ENCODE results near the gene SKI. TPM values are rescaled to one million over a fixed set of nuclear protein-coding genes. Genes with fewer than 3 reads are reported as not detected.
A peak's percentile ranks its signal among the peaks of the same experiment; 100 is the strongest.

Gene SKI
- total RNA-seq, 1 donor from 2014 or later: 66.2 TPM

- peak within 1 kb of the TSS; percentile 83 for H3K4me3 Mint-ChIP-seq (ENCODE audit: unreplicated experiment)
- TF ChIP-seq CTCF (IDR thresholded peaks at IDR 0.05; ENCODE audit: insufficient read depth, low read depth, low read length) (no peak), EZH2 (IDR thresholded peaks at IDR 0.05; ENCODE audit: insufficient read depth, low read length) (no peak)
These were observed 33.7 kb upstream of the SKI start, which contains the start of gene FAAP20 for GRCh38 chr1:2194319-2194897. TSS of gene FAAP20 (minus strand) at chr1:2194772. CDS start at chr1:2194749, 23 bp downstream.

GRCh38 chr1:2194898-2195673 is 33.0 kb upstream of the SKI start:
- no peaks in the 10 kb centered on the region for H3K9me3 Mint-ChIP-seq (ENCODE audit: unreplicated experiment)
- no peaks in the 10 kb centered on the region for H3K9me3 ChIP-seq (ENCODE audit: insufficient read depth, low read depth, low read length)
- H3K36me3 Mint-ChIP-seq (ENCODE audit: low read depth, unreplicated experiment): peaks cover 2% of the 10 kb centered on the region
- H4K20me1 ChIP-seq (ENCODE audit: insufficient read depth, low read length): peaks cover 15% of the 10 kb centered on the region
- peak overlapping the region; percentile 61 for H3K4me3 ChIP-seq (ENCODE audit: insufficient read depth, low read depth, low read length)
- peaks cover 39% of the 10 kb centered on the region for H3K79me2 ChIP-seq (ENCODE audit: insufficient read depth, low read length)
- peak overlapping the region; percentile 65 for H3K27ac ChIP-seq (ENCODE audit: low read depth, low read length)
- no peaks in the 10 kb centered on the region for H3K36me3 ChIP-seq (ENCODE audit: insufficient read depth, low read length)
- peaks cover 5% of the 10 kb centered on the region for H3K4me1 Mint-ChIP-seq (ENCODE audit: low read depth, unreplicated experiment)
- no peak overlapping the region for H3K27ac Mint-ChIP-seq (ENCODE audit: unreplicated experiment)
- no peaks in the 10 kb centered on the region for H3K27me3 ChIP-seq (ENCODE audit: insufficient read depth, low read length)
- DNase-seq (ENCODE audit: low read depth) (peak; percentile 61), FAIRE-seq (no peak)
- TF ChIP-seq EZH2 (IDR thresholded peaks at IDR 0.05; ENCODE audit: insufficient read depth, low read length) (no peak), CTCF (IDR thresholded peaks at IDR 0.05; ENCODE audit: insufficient read depth, low read depth, low read length) (peak; percentile 78)
- peaks cover 27% of the 10 kb centered on the region for H3K4me1 ChIP-seq (ENCODE audit: insufficient read depth, low read length)
- H2AFZ ChIP-seq (ENCODE audit: low read depth, low read length): peak overlapping the region; percentile 71
- no peaks in the 10 kb centered on the region for H3K27me3 Mint-ChIP-seq (ENCODE audit: low read depth, unreplicated experiment)
- H3K4me2 ChIP-seq (ENCODE audit: low read length): peak overlapping the region; percentile 93
- H3K9ac ChIP-seq (ENCODE audit: low read length): peak overlapping the region; percentile 82
- H3K4me3 Mint-ChIP-seq (ENCODE audit: unreplicated experiment): peak overlapping the region; percentile 83

More at GRCh38 chr1:2194319-2194897, 33.7 kb upstream of the SKI start, which contains the start of gene FAAP20:
- no peaks in the 10 kb centered on the region for H3K9me3 Mint-ChIP-seq (ENCODE audit: unreplicated experiment)
- FAIRE-seq (no peak), DNase-seq (ENCODE audit: low read depth) (peak; percentile 20)
- Histone ChIP-seq H3K36me3 (ENCODE audit: insufficient read depth, low read length) (no peaks in the 10 kb centered on the region), H3K9ac (ENCODE audit: low read length) (peak within 1 kb of the TSS; percentile 82), H3K9me3 (ENCODE audit: insufficient read depth, low read depth, low read length) (no peaks in the 10 kb centered on the region), H3K4me1 (ENCODE audit: insufficient read depth, low read length) (peaks cover 32% of the 10 kb centered on the region), H3K27ac (ENCODE audit: low read depth, low read length) (peak within 1 kb of the TSS; percentile 65), H3K4me3 (ENCODE audit: insufficient read depth, low read depth, low read length) (peak within 1 kb of the TSS; percentile 61), H3K4me2 (ENCODE audit: low read length) (peak within 1 kb of the TSS; percentile 93), H4K20me1 (ENCODE audit: insufficient read depth, low read length) (peaks cover 15% of the 10 kb centered on the region), H2AFZ (ENCODE audit: low read depth, low read length) (peak within 1 kb of the TSS; percentile 71), H3K79me2 (ENCODE audit: insufficient read depth, low read length) (peaks cover 42% of the 10 kb centered on the region), H3K27me3 (ENCODE audit: insufficient read depth, low read length) (no peaks in the 10 kb centered on the region)
- H3K4me1 Mint-ChIP-seq (ENCODE audit: low read depth, unreplicated experiment): peaks cover 3% of the 10 kb centered on the region
- peaks cover 2% of the 10 kb centered on the region for H3K36me3 Mint-ChIP-seq (ENCODE audit: low read depth, unreplicated experiment)
- H3K27ac Mint-ChIP-seq (ENCODE audit: unreplicated experiment): no peak within 1 kb of the TSS
- H3K27me3 Mint-ChIP-seq (ENCODE audit: low read depth, unreplicated experiment): no peaks in the 10 kb centered on the region

Data from astrocyte (in vitro differentiated cells and primary cell).